Measurements from ENCODE around the gene TSHZ2. TPM values are rescaled to one million over a fixed set of nuclear protein-coding genes. Genes with fewer than 3 reads are reported as not detected.

The TSHZ2 gene
- total RNA-seq, 1 experiment from 2014 or later, result 0.20 TPM

DNA sequence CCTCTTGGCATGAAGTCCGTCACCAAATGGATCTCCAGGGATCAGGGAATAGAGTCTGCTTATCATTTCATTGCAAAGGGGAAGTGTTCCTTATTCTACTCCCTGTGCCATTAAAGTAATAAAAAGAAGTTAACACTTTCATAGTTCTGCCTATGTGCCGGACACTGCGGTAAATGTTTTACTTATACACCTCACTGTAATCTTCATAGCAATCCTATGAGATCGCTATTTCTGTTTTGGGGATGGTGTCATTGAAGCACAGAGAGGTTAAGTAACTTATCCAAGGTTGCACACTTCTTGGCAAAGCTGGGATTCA lies 177.7 kb downstream of the TSHZ2 start:
- DNase-seq (ENCODE audit: low spot score) (no peak), ATAC-seq (no peak)
- H3K4me3 Mint-ChIP-seq, result no peak overlapping the region
- no peaks in the 10 kb centered on the region for H3K36me3 Mint-ChIP-seq
- TF ChIP-seq ZNF121 (CRISPR knock-in tag; IDR thresholded peaks at IDR 0.05) (no peak), ZNF219 (CRISPR knock-in tag; IDR thresholded peaks at IDR 0.05; ENCODE audit: borderline replicate concordance) (no peak), ETV6 (CRISPR knock-in tag; IDR thresholded peaks at IDR 0.05) (no peak), GRHL2 (CRISPR knock-in tag; IDR thresholded peaks at IDR 0.05; ENCODE audit: insufficient replicate concordance, severe bottlenecking) (no peak), TEAD1 (CRISPR knock-in tag; IDR thresholded peaks at IDR 0.05) (no peak), NFE2L1 (CRISPR knock-in tag; IDR thresholded peaks at IDR 0.05) (no peak), CREB1 (CRISPR knock-in tag; IDR thresholded peaks at IDR 0.05) (no peak), RORB (CRISPR knock-in tag; IDR thresholded peaks at IDR 0.05) (no peak)
- TF ChIP-seq, protein P1, sequence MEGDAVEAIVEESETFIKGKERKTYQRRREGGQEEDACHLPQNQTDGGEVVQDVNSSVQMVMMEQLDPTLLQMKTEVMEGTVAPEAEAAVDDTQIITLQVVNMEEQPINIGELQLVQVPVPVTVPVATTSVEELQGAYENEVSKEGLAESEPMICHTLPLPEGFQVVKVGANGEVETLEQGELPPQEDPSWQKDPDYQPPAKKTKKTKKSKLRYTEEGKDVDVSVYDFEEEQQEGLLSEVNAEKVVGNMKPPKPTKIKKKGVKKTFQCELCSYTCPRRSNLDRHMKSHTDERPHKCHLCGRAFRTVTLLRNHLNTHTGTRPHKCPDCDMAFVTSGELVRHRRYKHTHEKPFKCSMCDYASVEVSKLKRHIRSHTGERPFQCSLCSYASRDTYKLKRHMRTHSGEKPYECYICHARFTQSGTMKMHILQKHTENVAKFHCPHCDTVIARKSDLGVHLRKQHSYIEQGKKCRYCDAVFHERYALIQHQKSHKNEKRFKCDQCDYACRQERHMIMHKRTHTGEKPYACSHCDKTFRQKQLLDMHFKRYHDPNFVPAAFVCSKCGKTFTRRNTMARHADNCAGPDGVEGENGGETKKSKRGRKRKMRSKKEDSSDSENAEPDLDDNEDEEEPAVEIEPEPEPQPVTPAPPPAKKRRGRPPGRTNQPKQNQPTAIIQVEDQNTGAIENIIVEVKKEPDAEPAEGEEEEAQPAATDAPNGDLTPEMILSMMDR (IDR thresholded peaks at IDR 0.05), result no peak
- TF ChIP-seq, protein P2, sequence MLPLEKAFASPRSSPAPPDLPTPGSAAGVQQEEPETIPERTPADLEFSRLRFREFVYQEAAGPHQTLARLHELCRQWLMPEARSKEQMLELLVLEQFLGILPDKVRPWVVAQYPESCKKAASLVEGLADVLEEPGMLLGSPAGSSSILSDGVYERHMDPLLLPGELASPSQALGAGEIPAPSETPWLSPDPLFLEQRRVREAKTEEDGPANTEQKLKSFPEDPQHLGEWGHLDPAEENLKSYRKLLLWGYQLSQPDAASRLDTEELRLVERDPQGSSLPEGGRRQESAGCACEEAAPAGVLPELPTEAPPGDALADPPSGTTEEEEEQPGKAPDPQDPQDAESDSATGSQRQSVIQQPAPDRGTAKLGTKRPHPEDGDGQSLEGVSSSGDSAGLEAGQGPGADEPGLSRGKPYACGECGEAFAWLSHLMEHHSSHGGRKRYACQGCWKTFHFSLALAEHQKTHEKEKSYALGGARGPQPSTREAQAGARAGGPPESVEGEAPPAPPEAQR (CRISPR knock-in tag; IDR thresholded peaks at IDR 0.05), result no peak
- TF ChIP-seq, protein P3, sequence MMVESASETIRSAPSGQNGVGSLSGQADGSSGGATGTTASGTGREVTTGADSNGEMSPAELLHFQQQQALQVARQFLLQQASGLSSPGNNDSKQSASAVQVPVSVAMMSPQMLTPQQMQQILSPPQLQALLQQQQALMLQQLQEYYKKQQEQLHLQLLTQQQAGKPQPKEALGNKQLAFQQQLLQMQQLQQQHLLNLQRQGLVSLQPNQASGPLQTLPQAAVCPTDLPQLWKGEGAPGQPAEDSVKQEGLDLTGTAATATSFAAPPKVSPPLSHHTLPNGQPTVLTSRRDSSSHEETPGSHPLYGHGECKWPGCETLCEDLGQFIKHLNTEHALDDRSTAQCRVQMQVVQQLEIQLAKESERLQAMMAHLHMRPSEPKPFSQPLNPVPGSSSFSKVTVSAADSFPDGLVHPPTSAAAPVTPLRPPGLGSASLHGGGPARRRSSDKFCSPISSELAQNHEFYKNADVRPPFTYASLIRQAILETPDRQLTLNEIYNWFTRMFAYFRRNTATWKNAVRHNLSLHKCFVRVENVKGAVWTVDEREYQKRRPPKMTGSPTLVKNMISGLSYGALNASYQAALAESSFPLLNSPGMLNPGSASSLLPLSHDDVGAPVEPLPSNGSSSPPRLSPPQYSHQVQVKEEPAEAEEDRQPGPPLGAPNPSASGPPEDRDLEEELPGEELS (CRISPR knock-in tag; IDR thresholded peaks at IDR 0.05), result no peak
- TF ChIP-seq, protein P4, sequence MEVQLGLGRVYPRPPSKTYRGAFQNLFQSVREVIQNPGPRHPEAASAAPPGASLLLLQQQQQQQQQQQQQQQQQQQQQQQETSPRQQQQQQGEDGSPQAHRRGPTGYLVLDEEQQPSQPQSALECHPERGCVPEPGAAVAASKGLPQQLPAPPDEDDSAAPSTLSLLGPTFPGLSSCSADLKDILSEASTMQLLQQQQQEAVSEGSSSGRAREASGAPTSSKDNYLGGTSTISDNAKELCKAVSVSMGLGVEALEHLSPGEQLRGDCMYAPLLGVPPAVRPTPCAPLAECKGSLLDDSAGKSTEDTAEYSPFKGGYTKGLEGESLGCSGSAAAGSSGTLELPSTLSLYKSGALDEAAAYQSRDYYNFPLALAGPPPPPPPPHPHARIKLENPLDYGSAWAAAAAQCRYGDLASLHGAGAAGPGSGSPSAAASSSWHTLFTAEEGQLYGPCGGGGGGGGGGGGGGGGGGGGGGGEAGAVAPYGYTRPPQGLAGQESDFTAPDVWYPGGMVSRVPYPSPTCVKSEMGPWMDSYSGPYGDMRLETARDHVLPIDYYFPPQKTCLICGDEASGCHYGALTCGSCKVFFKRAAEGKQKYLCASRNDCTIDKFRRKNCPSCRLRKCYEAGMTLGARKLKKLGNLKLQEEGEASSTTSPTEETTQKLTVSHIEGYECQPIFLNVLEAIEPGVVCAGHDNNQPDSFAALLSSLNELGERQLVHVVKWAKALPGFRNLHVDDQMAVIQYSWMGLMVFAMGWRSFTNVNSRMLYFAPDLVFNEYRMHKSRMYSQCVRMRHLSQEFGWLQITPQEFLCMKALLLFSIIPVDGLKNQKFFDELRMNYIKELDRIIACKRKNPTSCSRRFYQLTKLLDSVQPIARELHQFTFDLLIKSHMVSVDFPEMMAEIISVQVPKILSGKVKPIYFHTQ (CRISPR knock-in tag; IDR thresholded peaks at IDR 0.05), result no peak
- TF ChIP-seq, protein P5, sequence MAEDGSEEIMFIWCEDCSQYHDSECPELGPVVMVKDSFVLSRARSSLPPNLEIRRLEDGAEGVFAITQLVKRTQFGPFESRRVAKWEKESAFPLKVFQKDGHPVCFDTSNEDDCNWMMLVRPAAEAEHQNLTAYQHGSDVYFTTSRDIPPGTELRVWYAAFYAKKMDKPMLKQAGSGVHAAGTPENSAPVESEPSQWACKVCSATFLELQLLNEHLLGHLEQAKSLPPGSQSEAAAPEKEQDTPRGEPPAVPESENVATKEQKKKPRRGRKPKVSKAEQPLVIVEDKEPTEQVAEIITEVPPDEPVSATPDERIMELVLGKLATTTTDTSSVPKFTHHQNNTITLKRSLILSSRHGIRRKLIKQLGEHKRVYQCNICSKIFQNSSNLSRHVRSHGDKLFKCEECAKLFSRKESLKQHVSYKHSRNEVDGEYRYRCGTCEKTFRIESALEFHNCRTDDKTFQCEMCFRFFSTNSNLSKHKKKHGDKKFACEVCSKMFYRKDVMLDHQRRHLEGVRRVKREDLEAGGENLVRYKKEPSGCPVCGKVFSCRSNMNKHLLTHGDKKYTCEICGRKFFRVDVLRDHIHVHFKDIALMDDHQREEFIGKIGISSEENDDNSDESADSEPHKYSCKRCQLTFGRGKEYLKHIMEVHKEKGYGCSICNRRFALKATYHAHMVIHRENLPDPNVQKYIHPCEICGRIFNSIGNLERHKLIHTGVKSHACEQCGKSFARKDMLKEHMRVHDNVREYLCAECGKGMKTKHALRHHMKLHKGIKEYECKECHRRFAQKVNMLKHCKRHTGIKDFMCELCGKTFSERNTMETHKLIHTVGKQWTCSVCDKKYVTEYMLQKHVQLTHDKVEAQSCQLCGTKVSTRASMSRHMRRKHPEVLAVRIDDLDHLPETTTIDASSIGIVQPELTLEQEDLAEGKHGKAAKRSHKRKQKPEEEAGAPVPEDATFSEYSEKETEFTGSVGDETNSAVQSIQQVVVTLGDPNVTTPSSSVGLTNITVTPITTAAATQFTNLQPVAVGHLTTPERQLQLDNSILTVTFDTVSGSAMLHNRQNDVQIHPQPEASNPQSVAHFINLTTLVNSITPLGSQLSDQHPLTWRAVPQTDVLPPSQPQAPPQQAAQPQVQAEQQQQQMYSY (CRISPR knock-in tag; IDR thresholded peaks at IDR 0.05), result no peak
- H3K27me3 Mint-ChIP-seq (ENCODE audit: low read depth), result no peaks in the 10 kb centered on the region
- no peak overlapping the region for H3K27ac Mint-ChIP-seq
- peaks cover 6% of the 10 kb centered on the region for H3K4me1 Mint-ChIP-seq
- no peaks in the 10 kb centered on the region for H3K9me3 Mint-ChIP-seq
- CTCF ChIA-PET, result interaction anchor here (1.3 kb wide), 1 partner anchor 12 kb away, joined by 3 read pairs; no protein-coding TSS in a partner anchor
- POLR2A ChIA-PET, result no interaction called here

DNA sequence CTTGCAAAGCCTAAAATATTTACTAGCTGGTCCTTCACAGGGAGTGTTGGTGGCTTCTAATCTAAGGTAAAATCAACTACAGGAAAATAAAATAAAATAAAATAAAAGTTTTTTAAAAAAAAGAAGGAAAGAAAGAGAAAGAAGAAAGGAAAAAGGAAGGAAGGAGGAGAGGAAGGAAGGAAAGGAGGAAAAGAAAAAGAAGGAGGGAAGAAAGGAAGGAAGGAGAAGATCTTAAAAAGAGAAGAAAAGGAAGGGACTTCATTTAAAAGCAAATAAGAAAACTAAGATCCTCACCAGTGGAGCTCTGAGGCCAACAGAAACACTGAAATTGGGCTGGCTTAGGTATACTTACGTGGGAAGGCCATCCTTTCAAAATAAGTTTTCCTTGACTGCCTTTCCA lies 178.4 kb downstream of the TSHZ2 start:
- no peaks in the 10 kb centered on the region for H3K9me3 Mint-ChIP-seq
- CTCF ChIA-PET, result no interaction called here
- peaks cover 6% of the 10 kb centered on the region for H3K4me1 Mint-ChIP-seq
- POLR2A ChIA-PET, result no interaction called here
- ATAC-seq (no peak), DNase-seq (ENCODE audit: low spot score) (no peak)
- no peak overlapping the region for H3K4me3 Mint-ChIP-seq
- H3K27ac Mint-ChIP-seq, result no peak overlapping the region
- no peaks in the 10 kb centered on the region for H3K36me3 Mint-ChIP-seq
- no peaks in the 10 kb centered on the region for H3K27me3 Mint-ChIP-seq (ENCODE audit: low read depth)
- TF ChIP-seq ZNF219 (CRISPR knock-in tag; IDR thresholded peaks at IDR 0.05; ENCODE audit: borderline replicate concordance) (no peak), MXD4 (CRISPR knock-in tag; IDR thresholded peaks at IDR 0.05; ENCODE audit: borderline replicate concordance) (no peak), RELA (CRISPR knock-in tag; IDR thresholded peaks at IDR 0.05; ENCODE audit: borderline replicate concordance) (no peak), ZNF317 (CRISPR knock-in tag; IDR thresholded peaks at IDR 0.05; ENCODE audit: borderline replicate concordance, low read depth) (no peak), TEAD4 (CRISPR knock-in tag; IDR thresholded peaks at IDR 0.05) (no peak)
- TF ChIP-seq, protein P6, sequence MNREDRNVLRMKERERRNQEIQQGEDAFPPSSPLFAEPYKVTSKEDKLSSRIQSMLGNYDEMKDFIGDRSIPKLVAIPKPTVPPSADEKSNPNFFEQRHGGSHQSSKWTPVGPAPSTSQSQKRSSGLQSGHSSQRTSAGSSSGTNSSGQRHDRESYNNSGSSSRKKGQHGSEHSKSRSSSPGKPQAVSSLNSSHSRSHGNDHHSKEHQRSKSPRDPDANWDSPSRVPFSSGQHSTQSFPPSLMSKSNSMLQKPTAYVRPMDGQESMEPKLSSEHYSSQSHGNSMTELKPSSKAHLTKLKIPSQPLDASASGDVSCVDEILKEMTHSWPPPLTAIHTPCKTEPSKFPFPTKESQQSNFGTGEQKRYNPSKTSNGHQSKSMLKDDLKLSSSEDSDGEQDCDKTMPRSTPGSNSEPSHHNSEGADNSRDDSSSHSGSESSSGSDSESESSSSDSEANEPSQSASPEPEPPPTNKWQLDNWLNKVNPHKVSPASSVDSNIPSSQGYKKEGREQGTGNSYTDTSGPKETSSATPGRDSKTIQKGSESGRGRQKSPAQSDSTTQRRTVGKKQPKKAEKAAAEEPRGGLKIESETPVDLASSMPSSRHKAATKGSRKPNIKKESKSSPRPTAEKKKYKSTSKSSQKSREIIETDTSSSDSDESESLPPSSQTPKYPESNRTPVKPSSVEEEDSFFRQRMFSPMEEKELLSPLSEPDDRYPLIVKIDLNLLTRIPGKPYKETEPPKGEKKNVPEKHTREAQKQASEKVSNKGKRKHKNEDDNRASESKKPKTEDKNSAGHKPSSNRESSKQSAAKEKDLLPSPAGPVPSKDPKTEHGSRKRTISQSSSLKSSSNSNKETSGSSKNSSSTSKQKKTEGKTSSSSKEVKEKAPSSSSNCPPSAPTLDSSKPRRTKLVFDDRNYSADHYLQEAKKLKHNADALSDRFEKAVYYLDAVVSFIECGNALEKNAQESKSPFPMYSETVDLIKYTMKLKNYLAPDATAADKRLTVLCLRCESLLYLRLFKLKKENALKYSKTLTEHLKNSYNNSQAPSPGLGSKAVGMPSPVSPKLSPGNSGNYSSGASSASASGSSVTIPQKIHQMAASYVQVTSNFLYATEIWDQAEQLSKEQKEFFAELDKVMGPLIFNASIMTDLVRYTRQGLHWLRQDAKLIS (CRISPR knock-in tag; IDR thresholded peaks at IDR 0.05; ENCODE audit: borderline replicate concordance), result no peak

Measured in WTC11 (cell line).